GM19467 (cell line): ENCODE data around the gene DYNC1I1.
"Not testable (repeated sequence)": the region's sequence is repeated elsewhere in the genome, so short reads cannot be mapped to it uniquely, and the experiment has no call there.

Source experiments
- ATAC-seq: cut with Tn5 transposase; IDR thresholded peaks from one replicate; pipeline ENCODE4 v1.9.1; 2021; ENCODE audit warnings: mild to moderate bottlenecking, moderate library complexity; ENCODE audit not compliant: unreplicated experiment

DYNC1I1 gene

GRCh38 chr7:95906851-95907250, 134.5 kb downstream of the DYNC1I1 start:
- no peak for ATAC-seq

- no peak for ATAC-seq
These were observed 135.0 kb downstream of the DYNC1I1 start for GRCh38 chr7:95907337-95907736.

- ATAC-seq = no peak
These were observed 136.1 kb downstream of the DYNC1I1 start for GRCh38 chr7:95908499-95908898.

- ATAC-seq = no peak
These were observed 138.0 kb downstream of the DYNC1I1 start for GRCh38 chr7:95910341-95910740.

GRCh38 chr7:95915731-95916130, 143.4 kb downstream of the DYNC1I1 start:
- no peak for ATAC-seq

GRCh38 chr7:95916573-95917297, 144.4 kb downstream of the DYNC1I1 start:
- ATAC-seq = peak; percentile 75

GRCh38 chr7:95917634-95918033, 145.3 kb downstream of the DYNC1I1 start:
- no peak for ATAC-seq

GRCh38 chr7:95919556-95919955, 147.2 kb downstream of the DYNC1I1 start:
- ATAC-seq = no peak

- no peak for ATAC-seq
These were observed 149.2 kb downstream of the DYNC1I1 start for GRCh38 chr7:95921543-95921942.

GRCh38 chr7:95922191-95922590, 149.8 kb downstream of the DYNC1I1 start:
- no peak for ATAC-seq

GRCh38 chr7:95925236-95925635, 152.9 kb downstream of the DYNC1I1 start:
- no peak for ATAC-seq

- ATAC-seq = no peak
These were observed 153.6 kb downstream of the DYNC1I1 start for GRCh38 chr7:95925971-95926370.

- ATAC-seq = no peak
These were observed 155.4 kb downstream of the DYNC1I1 start for GRCh38 chr7:95927756-95928155.

GRCh38 chr7:95929710-95930280, 157.4 kb downstream of the DYNC1I1 start:
- no peak for ATAC-seq

- ATAC-seq = no peak
These were observed 159.3 kb downstream of the DYNC1I1 start for GRCh38 chr7:95931460-95932232.

GRCh38 chr7:95933618-95934017, 161.3 kb downstream of the DYNC1I1 start:
- ATAC-seq = no peak

GRCh38 chr7:95944867-95945266, 172.5 kb downstream of the DYNC1I1 start:
- not testable (repeated sequence) for ATAC-seq

- ATAC-seq = no peak
These were observed 178.3 kb downstream of the DYNC1I1 start for GRCh38 chr7:95950698-95951097.

- ATAC-seq = no peak
These were observed 179.2 kb downstream of the DYNC1I1 start for GRCh38 chr7:95951531-95951930.

- ATAC-seq = no peak
These were observed 179.8 kb downstream of the DYNC1I1 start for GRCh38 chr7:95951997-95952795.

GRCh38 chr7:95952851-95953250, 180.5 kb downstream of the DYNC1I1 start:
- ATAC-seq = no peak
